Measurements from ENCODE around the gene MS4A18.
"Not testable (repeated sequence)": the region's sequence is repeated elsewhere in the genome, so short reads cannot be mapped to it uniquely, and the experiment has no call there.

The MS4A18 gene

GRCh38 chr11:60740573-60740972 is 16.1 kb downstream of the MS4A18 start:
- no peak for DNase-seq

GRCh38 chr11:60741421-60741820 is 16.9 kb downstream of the MS4A18 start:
- DNase-seq: no peak

GRCh38 chr11:60743058-60743457 is 18.5 kb downstream of the MS4A18 start:
- no peak for DNase-seq

GRCh38 chr11:60744114-60744513 is 19.6 kb downstream of the MS4A18 start:
- no peak for DNase-seq

- no peak for DNase-seq
These were observed 22.9 kb downstream of the MS4A18 start for GRCh38 chr11:60747359-60747873.

GRCh38 chr11:60748225-60748624 is 23.7 kb downstream of the MS4A18 start:
- DNase-seq: no peak

GRCh38 chr11:60748821-60749220 is 24.3 kb downstream of the MS4A18 start:
- DNase-seq: no peak

- DNase-seq: no peak
These were observed 26.4 kb downstream of the MS4A18 start for GRCh38 chr11:60750911-60751310.

- no peak for DNase-seq
These were observed 28.8 kb downstream of the MS4A18 start for GRCh38 chr11:60753309-60753708.

GRCh38 chr11:60754887-60755286 is 30.4 kb downstream of the MS4A18 start:
- no peak for DNase-seq

- DNase-seq: no peak
These were observed 31.9 kb downstream of the MS4A18 start, which contains the start of gene MS4A15 for GRCh38 chr11:60756307-60757032. TSS of gene MS4A15 (plus strand) at chr11:60756867. CDS start at chr11:60763734, 6,867 bp downstream.

GRCh38 chr11:60757231-60757800 is 32.8 kb downstream of the MS4A18 start:
- no peak for DNase-seq

GRCh38 chr11:60758671-60759070 is 34.2 kb downstream of the MS4A18 start:
- DNase-seq: not testable (repeated sequence)

GRCh38 chr11:60759438-60760225 is 35.1 kb downstream of the MS4A18 start:
- DNase-seq: not testable (repeated sequence)

- no peak for DNase-seq
These were observed 37.1 kb downstream of the MS4A18 start for GRCh38 chr11:60761436-60762190.

GRCh38 chr11:60762851-60763691 is 38.6 kb downstream of the MS4A18 start:
- DNase-seq: no peak

GRCh38 chr11:60763692-60764369 is 39.3 kb downstream of the MS4A18 start:
- DNase-seq: no peak

- DNase-seq: no peak
These were observed 40.4 kb downstream of the MS4A18 start for GRCh38 chr11:60764879-60765278.

- DNase-seq: no peak
These were observed 40.8 kb downstream of the MS4A18 start for GRCh38 chr11:60765355-60765754.

GRCh38 chr11:60766547-60766946 is 42.0 kb downstream of the MS4A18 start:
- no peak for DNase-seq

- no peak for DNase-seq
These were observed 42.9 kb downstream of the MS4A18 start for GRCh38 chr11:60767388-60767811.
